GM21423 (cell line): Measurements from ENCODE around the gene NFIA.

Experiments
- ATAC-seq: cut with Tn5 transposase; IDR thresholded peaks from one replicate; pipeline ENCODE4 v1.9.1; 2021; ENCODE audit warnings: mild to moderate bottlenecking, moderate library complexity; ENCODE audit not compliant: unreplicated experiment

NFIA gene

DNA sequence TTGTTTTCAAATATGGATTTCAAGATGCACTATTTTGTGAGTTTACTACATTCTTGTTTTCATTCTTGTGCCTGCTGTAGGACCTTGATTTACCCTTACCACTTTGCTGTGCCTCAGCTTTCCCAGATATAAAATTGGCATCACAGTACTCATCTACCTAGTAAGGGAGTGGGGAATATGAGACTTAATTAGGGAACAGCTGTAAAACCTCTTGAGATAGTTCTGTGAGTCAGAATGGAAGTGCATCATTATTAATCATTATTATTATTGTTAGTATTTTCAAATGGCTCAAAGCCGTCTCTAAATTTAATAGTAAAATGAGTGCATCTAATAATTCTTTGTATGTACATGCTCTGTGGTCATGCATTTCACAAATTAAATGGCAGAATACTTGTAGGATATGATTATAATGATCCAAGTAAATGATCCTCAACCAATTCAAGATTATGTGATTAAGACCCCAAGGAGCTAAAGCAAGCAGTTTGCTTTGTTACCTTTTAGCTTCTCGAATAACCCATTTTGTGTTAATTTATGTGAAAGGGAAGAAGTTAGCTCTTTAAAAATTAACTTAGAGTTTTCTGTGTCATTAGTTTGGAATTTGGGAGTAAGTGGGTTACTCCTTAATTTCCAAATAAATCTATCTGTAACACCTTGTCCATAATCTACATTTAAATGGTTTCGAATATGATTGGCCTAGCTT is 155.4 kb downstream of the NFIA start:
- ATAC-seq, result no peak

DNA sequence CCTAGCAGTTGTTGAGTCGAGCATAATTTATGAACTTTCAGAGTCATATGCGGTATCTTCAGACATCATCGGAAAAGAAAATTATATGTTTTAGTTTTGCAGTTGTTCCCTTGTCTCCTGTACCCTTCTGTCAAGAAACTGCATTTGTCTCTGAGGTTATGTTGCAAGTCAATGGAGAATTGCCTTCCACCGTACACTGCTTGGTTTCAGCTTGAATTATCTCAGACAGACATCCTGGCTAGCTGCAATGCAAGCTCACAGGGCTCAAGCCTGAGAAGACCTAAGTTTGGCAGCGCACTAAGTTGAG is 156.0 kb downstream of the NFIA start:
- no peak for ATAC-seq

DNA sequence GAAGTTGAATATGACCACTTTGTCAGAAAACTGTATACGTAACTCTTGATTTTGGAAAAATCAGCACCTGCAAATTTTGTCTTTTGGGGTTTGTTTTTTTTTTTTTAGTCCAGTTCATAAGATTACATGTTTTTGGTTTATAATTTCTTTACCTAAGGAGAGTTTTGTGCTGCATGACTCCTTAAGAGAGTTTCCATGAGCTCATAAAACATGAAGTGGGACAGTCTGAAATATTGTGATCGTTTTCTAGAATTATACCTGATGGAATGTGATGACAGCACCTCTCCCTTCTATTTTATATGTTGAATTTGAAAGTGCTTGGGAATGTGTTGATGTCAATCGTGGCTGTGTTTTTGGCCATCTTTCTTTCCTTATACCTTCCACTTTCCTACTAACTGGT is 158.5 kb downstream of the NFIA start:
- ATAC-seq, result no peak

GRCh38 chr1:61241411-61241838 is 159.1 kb downstream of the NFIA start:
- no peak for ATAC-seq

DNA sequence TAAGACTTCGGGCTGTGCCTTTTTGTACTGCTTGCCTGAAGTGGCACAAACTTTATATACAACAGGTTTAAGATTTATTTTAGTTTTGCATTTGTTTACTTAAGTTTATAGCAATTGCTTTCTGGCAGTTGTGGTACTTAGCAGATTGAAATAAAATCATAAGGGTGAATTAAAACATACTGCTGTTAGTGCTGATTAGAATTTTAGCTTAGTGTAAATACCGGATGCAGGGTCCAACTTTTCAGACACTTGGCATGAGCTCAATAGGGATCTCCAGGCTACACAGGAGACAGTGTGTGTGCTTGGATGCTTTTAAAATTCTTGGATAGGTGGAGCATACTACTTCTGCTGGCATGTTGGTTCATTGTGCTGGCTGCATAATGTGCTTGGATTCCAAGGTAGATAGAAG is 159.6 kb downstream of the NFIA start:
- no peak for ATAC-seq

- ATAC-seq, result no peak
Observed at GRCh38 chr1:61244114-61244513, 161.8 kb downstream of the NFIA start.

- no peak for ATAC-seq
Observed at GRCh38 chr1:61245696-61246400, 163.5 kb downstream of the NFIA start.

- ATAC-seq, result no peak
Observed at GRCh38 chr1:61247051-61247825, 164.9 kb downstream of the NFIA start.

- no peak for ATAC-seq
Observed at GRCh38 chr1:61247881-61248752, 165.8 kb downstream of the NFIA start.

- ATAC-seq, result no peak
Observed at GRCh38 chr1:61250933-61251332, 168.6 kb downstream of the NFIA start.

DNA sequence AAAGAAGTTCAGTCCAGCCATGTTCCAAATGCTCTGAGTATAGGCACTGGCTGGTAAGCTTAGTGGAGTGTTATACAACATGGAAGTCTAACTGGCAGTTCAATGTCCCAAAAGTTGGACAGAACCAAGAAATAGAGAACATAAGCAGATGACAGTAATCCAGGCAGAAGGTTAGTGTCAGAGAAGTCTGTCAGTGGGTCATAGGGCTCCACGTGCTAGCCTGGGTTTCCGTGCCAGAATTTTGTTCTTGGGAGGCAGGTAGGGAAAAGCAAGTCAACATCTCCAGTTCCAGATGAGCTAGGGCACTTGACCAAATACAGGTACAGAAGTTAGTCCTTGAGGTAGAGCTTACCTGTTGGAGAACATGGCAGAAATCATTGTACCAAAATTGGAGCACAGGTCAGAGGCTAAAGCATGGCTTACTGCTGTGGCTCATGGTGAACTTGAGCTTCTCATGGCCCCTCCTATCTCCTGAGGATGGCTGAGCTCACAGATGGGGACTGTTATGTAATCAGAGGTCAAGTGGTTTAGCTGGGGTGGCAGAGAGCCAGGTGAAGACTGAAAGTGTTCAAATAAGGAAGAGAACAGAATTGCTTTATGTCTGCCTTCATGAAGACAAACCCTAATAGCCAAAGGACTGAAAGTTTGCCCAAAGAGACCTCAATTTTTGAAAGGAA is 170.8 kb downstream of the NFIA start:
- no peak for ATAC-seq

DNA sequence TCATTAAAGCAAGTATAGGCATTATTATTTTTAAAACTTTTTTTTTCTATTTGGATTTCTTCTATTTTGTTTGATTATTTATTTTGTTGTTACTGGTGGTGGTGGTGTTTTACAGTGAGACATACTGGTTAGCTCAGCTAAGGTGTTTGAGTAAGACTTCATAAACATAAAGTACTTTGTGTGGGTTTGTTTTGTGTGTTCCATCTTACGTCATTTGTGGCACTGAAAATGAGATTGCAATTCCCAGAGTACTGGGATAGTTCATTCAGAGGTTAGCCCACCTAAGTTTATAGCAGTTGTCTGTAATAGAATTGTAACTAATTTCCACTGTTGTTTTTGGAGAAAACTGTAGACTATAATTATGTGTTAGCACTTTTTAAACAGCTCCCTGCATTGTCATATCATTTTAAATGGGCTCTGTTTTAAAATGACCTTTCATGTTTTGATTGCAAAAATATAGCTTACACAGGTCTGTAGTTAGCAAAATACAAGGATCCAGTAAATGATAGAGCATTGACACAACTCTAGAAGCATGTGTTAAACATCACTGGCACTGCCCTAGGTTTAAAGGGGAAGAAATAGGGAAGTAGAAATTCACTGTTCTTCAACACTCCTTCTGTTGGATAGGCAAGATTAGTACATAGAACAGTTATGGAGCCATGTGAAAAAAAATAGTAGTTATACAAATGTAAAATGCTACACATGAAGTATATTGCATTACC is 171.7 kb downstream of the NFIA start:
- ATAC-seq, result no peak

- no peak for ATAC-seq
Observed at GRCh38 chr1:61254634-61255357, 172.4 kb downstream of the NFIA start.

DNA sequence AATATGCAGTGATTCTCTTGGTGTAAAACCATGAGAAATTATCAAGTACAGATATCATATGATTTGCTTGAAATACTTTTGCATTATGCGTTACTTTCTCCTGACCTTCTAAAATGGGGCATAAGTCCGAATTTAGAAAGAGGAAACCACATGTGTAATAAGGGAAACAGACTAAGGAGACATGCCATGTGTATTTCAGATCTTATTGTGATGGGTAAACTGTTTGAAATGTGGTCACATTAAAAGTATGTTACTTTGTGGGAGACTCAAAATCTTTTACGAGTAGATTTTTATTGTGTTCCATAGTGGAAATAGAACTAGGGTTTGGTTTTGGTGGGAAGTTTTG is 173.0 kb downstream of the NFIA start:
- no peak for ATAC-seq

- no peak for ATAC-seq
Observed at GRCh38 chr1:61259379-61260148, 177.2 kb downstream of the NFIA start.

DNA sequence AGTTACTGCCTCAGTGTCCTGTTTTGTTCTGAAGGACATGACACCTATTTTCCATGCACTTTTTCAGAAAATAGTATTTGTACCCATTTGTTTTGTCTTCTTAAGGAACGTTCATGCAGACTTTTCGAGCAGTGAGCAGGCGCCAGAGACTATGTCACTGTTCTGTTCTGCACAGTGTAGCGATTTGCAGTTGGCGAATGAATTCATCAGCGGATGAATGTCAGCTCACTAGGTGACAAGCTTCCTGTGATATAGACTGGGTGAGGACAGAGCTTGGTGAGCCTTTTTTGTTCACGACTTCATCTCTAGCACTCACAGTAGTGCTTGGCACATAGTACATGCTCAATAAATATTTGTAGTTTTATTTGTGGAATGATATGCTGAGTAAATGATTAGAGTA is 177.8 kb downstream of the NFIA start:
- ATAC-seq, result no peak

- no peak for ATAC-seq
Observed at GRCh38 chr1:61261595-61261994, 179.2 kb downstream of the NFIA start.
